Omental fat pad (tissue), 4 donors: ENCODE data around the gene LIM2. TPM values are rescaled to one million over a fixed set of nuclear protein-coding genes. Genes with fewer than 3 reads are reported as not detected.

ENCODE experiments used
- ATAC-seq: fragments of 150-250 bp; one replicate; pipeline ENCODE4 v1.9.1; 2016; ENCODE audit warnings: mild to moderate bottlenecking, moderate library complexity; ENCODE audit not compliant: low FRiP score
- DNase-seq: peaks from one replicate; pipeline ENCODE4 v3.0.0-alpha.2; 2019; ENCODE audit warnings: low spot score
- CTCF ChIP-seq, 3 donors: fragments of 450-650 bp; IDR thresholded peaks; one replicate each; pipeline ENCODE4 v1.5.1; 2016 to 2017; ENCODE audit warnings: antibody characterized with exemption in 3 of 3, mild to moderate bottlenecking in 3 of 3, moderate library complexity in 2 of 3
- total RNA-seq, 4 donors: library from RNA; depleted of rRNA; stranded (reverse); fragments of >200 nt; gene quantifications; one replicate each; pipeline ENCODE4 v1.1.0, GENCODE V29; 2016

Gene LIM2
- total RNA-seq, 4 donors from 2014 or later: not detected

GRCh38 chr19:51354742-51355148 lies 33.0 kb downstream of the LIM2 start:
- no peak for ATAC-seq
- TF ChIP-seq CTCF (IDR thresholded peaks at IDR 0.05): no peak
- no peak for DNase-seq

- no peak for TF ChIP-seq CTCF (IDR thresholded peaks at IDR 0.05)
- DNase-seq: no peak
- ATAC-seq: no peak
Observed at GRCh38 chr19:51354103-51354741, 33.6 kb downstream of the LIM2 start.

- no peak for ATAC-seq
- TF ChIP-seq CTCF (IDR thresholded peaks at IDR 0.05): no peak
- no peak for DNase-seq
Observed at GRCh38 chr19:51352783-51353360, 34.9 kb downstream of the LIM2 start.

- TF ChIP-seq CTCF (IDR thresholded peaks at IDR 0.05): no peak
- ATAC-seq: no peak
Observed at GRCh38 chr19:51351266-51351990, 36.3 kb downstream of the LIM2 start.

GRCh38 chr19:51347209-51347928 lies 40.4 kb downstream of the LIM2 start:
- DNase-seq (no peak), ATAC-seq (no peak)
- TF ChIP-seq CTCF (IDR thresholded peaks at IDR 0.05): no peak

More at GRCh38 chr19:51351266-51351990, 36.3 kb downstream of the LIM2 start:
- DNase-seq: no peak

- no peak for TF ChIP-seq CTCF (IDR thresholded peaks at IDR 0.05)
- no peak for DNase-seq
- ATAC-seq: no peak
Observed at GRCh38 chr19:51346742-51347141, 41.0 kb downstream of the LIM2 start.
